ENCODE measurements around the gene TMEM26. TPM values are rescaled to one million over a fixed set of nuclear protein-coding genes. Genes with fewer than 3 reads are reported as not detected.

Gene TMEM26
- total RNA-seq, 1 experiment from 2014 or later: 1.6 TPM

DNA sequence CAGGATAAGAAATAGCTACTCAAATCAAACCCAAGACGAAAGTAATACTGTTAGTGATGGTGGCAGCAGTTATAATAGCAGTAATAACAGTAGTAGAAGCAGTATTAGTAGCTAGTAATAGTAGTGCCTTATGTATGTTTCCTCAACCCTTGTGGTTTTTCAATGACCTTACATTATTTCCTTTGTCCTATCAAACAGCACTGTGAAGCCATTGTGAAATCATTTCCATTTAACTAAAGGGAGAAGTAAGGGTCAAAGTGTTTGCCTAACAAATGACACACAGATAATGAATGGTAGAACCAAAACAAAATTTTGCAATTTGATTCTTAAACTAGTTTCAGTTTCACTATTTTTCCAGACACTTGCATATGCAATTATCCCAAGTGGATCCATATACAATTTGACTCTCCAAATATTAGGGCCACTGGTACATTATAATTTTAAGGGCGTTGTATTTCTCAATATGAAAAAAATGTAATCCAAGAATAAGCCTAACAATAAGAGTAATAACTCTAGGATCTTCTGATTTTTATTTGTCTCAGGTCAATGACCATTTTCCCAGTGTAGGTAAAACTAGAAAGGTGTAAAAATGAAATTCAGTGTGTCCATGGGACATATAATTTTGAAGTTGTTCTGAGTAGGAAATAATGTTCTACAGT is 33.7 kb upstream of the TMEM26 start (continued):
- TF ChIP-seq ARID4B (CRISPR knock-in tag; IDR thresholded peaks at IDR 0.05; ENCODE audit: borderline replicate concordance) (no peak), RORB (CRISPR knock-in tag; IDR thresholded peaks at IDR 0.05) (no peak), HMGA2 (CRISPR knock-in tag; IDR thresholded peaks at IDR 0.05) (no peak)
- TF ChIP-seq, protein P1, sequence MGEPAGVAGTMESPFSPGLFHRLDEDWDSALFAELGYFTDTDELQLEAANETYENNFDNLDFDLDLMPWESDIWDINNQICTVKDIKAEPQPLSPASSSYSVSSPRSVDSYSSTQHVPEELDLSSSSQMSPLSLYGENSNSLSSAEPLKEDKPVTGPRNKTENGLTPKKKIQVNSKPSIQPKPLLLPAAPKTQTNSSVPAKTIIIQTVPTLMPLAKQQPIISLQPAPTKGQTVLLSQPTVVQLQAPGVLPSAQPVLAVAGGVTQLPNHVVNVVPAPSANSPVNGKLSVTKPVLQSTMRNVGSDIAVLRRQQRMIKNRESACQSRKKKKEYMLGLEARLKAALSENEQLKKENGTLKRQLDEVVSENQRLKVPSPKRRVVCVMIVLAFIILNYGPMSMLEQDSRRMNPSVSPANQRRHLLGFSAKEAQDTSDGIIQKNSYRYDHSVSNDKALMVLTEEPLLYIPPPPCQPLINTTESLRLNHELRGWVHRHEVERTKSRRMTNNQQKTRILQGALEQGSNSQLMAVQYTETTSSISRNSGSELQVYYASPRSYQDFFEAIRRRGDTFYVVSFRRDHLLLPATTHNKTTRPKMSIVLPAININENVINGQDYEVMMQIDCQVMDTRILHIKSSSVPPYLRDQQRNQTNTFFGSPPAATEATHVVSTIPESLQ (CRISPR knock-in tag; IDR thresholded peaks at IDR 0.05): no peak

GRCh38 chr10:61486251-61486650 is 33.1 kb upstream of the TMEM26 start:
- Mint-ChIP-seq H3K27me3 (ENCODE audit: low read depth) (no peaks in the 10 kb centered on the region; the same call in 1 of the 2 replicates), H3K36me3 (peaks cover 13% of the 10 kb centered on the region), H3K9me3 (peaks cover 17% of the 10 kb centered on the region), H3K27ac (no peak overlapping the region), H3K4me3 (no peak overlapping the region), H3K4me1 (peaks cover 53% of the 10 kb centered on the region)
- CTCF ChIA-PET: no interaction called here
- TF ChIP-seq TP53 (CRISPR knock-in tag; IDR thresholded peaks at IDR 0.05): no peak
- TF ChIP-seq ZNF232 (CRISPR knock-in tag; IDR thresholded peaks at IDR 0.05): no peak
- no peak for TF ChIP-seq GTF2I (CRISPR knock-in tag; conservative IDR thresholded peaks at IDR 0.05)
- no peak for TF ChIP-seq NR2C2 (CRISPR knock-in tag; IDR thresholded peaks at IDR 0.05)
- TF ChIP-seq OVOL2 (CRISPR knock-in tag; IDR thresholded peaks at IDR 0.05; ENCODE audit: borderline replicate concordance): no peak
- no peak for TF ChIP-seq CBFB (CRISPR knock-in tag; IDR thresholded peaks at IDR 0.05; ENCODE audit: low read depth)
- POLR2A ChIA-PET: no interaction called here
- DNase-seq (ENCODE audit: low spot score) (no peak), ATAC-seq (no peak)

- no peak overlapping the region for H3K4me3 Mint-ChIP-seq
- CTCF ChIA-PET: interaction anchor here (0.8 to 1.0 kb wide), 2 partner anchors 291 to 353 kb away, joined by 3 read pairs; no protein-coding TSS in a partner anchor
- DNase-seq (ENCODE audit: low spot score) (no peak), ATAC-seq (peak; percentile 58)
- TF ChIP-seq OVOL2 (CRISPR knock-in tag; IDR thresholded peaks at IDR 0.05; ENCODE audit: borderline replicate concordance) (no peak), ZNF425 (CRISPR knock-in tag; conservative IDR thresholded peaks at IDR 0.05) (no peak), CREM (CRISPR knock-in tag; IDR thresholded peaks at IDR 0.05) (no peak), ETV6 (CRISPR knock-in tag; IDR thresholded peaks at IDR 0.05) (0 out of 2 replicates have a peak, but pooled peaks have one; percentile 31)
- peaks cover 68% of the 10 kb centered on the region for H3K4me1 Mint-ChIP-seq
- H3K27me3 Mint-ChIP-seq (ENCODE audit: low read depth): no peaks in the 10 kb centered on the region; the same call in 1 of the 2 replicates
- peak overlapping the region; percentile 55 for H3K27ac Mint-ChIP-seq
- peaks cover 19% of the 10 kb centered on the region for H3K9me3 Mint-ChIP-seq
- POLR2A ChIA-PET: no interaction called here
- H3K36me3 Mint-ChIP-seq: peaks cover 13% of the 10 kb centered on the region
Measured at GRCh38 chr10:61481597-61481996, 28.4 kb upstream of the TMEM26 start.
